Measurements from ENCODE around the gene NKAIN2.
A peak's percentile ranks its signal among the peaks of the same experiment; 100 is the strongest.

NKAIN2 gene

DNA sequence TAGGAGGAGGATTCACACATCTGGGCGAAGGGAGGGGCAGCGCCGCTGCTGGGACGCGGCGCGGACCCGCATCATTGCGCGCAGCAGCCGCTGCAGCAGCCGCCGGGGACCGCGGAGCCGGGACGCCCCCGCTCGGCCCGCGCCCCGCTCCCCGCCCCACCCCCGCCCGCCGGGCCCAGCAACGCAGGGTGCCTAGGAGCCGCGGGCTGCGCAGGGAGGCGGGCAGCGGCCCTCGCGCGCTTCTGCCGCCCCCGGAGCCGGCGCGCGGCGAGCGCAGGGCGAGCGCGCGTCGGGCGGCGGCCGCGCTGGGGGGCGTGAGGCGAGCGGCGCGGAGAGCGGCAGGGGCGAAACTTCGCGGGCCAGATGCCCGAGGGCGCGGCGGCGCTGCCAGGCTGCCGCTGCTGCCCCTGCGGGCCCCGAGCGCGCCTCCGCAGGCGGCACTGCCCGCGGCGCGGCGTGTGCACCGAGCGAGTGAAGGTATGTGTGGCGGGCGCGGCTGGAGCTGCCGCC lies at the start of gene NKAIN2:
NKAIN2 (plus strand) TSS at position 362 of the 510 bp plus-strand sequence.
- no peak for DNase-seq (ENCODE audit: low read depth, low spot score)

DNA sequence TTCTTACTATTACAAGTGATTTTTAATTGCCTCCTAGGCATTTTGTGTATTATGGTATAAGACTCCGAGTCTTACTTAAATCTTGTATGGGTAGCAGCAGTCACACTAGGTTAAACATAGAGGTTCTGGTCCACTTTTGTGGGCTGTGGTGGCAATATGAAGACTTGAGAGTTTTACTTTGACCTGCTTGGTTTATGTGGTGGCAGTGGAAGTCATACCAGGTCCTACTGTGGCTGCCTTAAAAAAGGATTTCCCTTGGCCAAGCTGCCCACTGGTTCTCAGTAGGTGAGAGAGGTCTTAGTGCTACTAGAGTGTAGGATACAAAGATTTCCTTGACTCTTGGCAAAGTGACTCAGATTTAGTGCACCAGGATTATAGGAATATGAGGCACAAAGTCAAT lies 44.2 kb upstream of the NKAIN2 start:
- DNase-seq (ENCODE audit: low read depth, low spot score), result no peak

DNA sequence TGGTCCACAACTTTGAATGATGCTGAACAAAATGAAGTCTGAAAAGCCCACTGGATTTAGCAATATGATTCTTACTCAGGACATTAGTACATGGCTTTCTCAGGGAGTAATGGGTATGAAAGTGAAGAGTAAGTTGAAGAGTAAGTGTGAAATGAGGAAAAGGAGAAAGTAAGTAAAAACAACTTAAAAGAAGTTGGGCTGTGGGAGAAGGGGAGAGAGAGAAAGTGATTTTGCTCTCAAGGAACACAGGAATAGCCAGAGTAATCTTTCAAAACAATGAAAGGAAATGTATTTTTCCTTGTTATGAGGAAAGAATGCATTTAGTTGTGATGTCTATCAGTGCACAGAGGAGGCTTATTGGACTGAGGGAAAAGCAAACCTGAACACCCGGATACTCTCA lies 39.8 kb upstream of the NKAIN2 start:
- DNase-seq (ENCODE audit: low read depth, low spot score), result no peak

DNA sequence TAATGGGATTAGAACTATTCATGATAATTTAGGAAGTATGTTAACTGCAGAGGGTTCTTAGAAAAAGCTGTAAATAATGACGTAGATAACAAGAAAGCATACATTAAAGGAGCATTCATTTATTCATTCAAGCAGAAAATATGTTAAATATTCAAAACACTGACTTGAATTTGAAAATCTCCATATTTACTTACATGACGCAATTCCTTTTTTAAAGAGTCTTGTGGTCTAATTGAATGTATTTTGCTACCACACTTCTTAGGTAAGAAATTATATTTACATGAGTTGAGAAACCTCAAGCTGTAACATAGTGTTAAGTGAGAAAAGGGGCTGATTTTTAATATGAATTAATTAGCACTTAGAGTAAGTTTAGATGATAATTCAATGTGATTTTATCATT lies 38.9 kb upstream of the NKAIN2 start:
- DNase-seq (ENCODE audit: low read depth, low spot score), result no peak

DNA sequence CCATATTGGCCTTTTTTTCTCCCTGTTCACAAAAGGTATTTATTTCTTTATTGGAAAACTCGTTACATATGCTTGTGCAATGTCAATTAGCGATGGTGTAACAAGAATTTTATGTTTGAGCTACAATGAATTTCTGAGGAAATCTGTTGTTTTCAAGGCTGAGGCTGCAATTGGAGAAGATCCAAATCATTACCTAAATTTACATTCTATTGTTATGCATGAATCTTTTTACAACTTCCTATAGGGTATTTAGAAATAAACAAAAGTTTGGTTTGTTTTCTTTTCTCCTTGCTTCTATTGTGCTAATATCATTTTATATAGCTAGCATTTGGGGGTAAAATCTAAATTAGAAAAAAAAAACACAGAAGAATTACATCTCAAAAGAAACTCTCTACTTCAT lies 34.7 kb upstream of the NKAIN2 start:
- no peak for DNase-seq (ENCODE audit: low read depth, low spot score)

DNA sequence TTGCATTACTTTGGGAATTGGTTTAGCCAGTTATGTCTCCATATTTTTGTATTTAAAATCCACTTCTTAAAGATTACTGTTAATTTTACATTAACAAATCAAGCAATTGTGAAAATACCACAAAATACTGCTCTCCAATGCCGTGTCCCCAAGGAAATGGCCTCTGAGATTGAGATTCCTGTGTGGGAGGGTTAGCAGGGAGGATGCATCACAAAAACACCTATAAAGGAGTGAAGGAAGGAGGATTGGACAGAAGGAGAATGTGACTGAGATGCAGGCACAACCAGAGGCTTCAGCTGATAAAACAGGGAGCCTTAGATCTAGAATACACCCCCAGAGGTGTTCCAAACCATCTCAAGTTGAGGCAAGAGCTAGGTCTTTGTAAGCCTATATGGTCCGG lies 34.2 kb upstream of the NKAIN2 start:
- no peak for DNase-seq (ENCODE audit: low read depth, low spot score)

DNA sequence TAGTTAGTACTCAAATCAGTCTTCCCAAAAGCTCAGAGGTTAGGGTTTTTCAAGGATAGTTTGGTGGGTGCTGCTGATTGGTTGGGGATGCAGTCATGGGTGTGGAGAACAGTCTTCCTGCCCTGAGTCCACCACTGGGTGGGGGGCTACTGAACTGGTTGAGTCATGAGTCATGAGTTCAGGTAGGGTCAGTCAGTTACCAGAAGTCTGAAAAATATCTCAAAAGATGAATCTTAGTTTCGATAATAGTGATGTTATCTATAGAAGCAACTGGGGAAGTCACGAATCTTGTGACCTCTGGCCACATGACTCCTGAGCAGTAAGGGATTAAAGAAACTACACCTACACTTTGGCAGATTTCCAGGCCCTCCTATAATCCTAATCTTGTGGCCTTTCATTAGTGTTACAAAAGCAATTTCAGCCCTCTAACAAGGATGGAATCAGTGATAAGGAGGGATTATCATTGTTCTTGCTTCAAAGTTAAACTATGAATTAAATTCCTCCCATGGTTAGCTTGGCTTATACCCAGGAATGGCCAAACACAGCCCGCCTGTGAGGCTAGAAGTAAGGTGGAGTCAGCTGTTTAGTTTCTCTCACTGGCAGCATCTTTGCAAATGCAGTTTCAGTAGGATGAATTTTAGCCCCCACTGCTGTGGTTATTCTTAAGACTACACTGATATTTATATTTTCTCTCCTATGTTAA lies 33.3 kb upstream of the NKAIN2 start:
- no peak for DNase-seq (ENCODE audit: low read depth, low spot score)

- DNase-seq (ENCODE audit: low read depth, low spot score), result no peak
These were observed 32.5 kb upstream of the NKAIN2 start for GRCh38 chr6:123771126-123771525.

GRCh38 chr6:123777563-123777962 lies 26.1 kb upstream of the NKAIN2 start:
- no peak for DNase-seq (ENCODE audit: low read depth, low spot score)

- DNase-seq (ENCODE audit: low read depth, low spot score), result no peak
These were observed 23.6 kb upstream of the NKAIN2 start for GRCh38 chr6:123780021-123780420.

DNA sequence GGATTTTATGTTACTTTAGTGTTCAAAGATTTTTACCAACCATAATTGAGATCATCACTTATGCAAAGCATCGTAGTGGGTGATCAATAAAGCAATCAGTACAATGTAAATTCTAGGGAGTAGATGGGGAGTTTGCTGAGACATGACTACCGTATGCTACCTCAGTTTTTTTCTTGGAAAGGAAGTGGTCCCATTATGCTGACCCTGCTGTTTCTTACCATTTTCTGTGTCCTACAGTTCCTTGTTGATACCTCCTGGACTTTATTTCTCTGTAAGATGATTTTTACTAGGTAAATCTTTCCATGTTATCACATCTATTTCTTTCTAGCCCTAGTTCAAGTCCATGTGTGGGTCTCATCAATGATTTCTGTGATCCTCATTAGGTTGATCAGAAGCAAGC lies 19.3 kb upstream of the NKAIN2 start:
- DNase-seq (ENCODE audit: low read depth, low spot score), result no peak

DNA sequence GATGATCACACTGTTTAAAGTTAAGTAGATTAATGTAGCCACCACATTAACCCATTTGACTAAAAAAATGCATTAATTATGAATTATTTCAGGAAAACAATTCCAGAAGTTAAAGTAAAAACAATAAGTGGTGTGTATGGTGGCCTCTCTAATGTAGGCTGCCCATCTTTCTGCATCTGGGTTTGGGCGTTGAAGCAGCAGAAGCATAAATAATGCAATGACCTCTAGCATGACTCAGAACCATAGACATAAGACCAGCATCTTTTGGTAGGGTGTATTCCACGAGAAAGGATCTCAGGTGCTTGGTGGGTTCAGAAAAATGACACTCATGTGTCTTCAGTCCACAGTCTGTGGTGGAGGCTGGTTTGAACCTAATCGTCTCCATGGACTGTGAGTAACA lies 18.6 kb upstream of the NKAIN2 start:
- no peak for DNase-seq (ENCODE audit: low read depth, low spot score)

- no peak for DNase-seq (ENCODE audit: low read depth, low spot score)
These were observed 15.3 kb upstream of the NKAIN2 start for GRCh38 chr6:123788319-123788718.

- no peak for DNase-seq (ENCODE audit: low read depth, low spot score)
These were observed 9.5 kb upstream of the NKAIN2 start for GRCh38 chr6:123794190-123794589.

GRCh38 chr6:123794799-123795198 lies 8.9 kb upstream of the NKAIN2 start:
- no peak for DNase-seq (ENCODE audit: low read depth, low spot score)

- DNase-seq (ENCODE audit: low read depth, low spot score), result no peak
These were observed 2.6 kb upstream of the NKAIN2 start for GRCh38 chr6:123801067-123801466.

DNA sequence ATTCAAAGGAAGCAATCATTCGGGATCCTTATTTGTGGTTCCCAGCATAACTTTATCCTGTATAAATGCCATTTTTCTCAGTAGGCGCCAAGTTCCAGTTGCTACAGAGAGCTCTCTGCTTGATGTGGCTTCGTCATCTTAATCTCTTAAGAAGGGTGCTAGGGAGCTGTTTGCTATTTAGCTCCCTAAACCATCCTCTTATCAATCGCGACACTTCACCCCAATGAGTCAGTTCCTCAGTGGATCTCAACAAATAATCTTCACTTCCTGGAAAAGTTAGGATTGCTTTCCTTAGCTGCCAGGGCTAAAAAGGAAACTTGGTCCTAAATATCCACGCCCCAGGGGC lies 1.3 kb upstream of the NKAIN2 start:
- no peak for DNase-seq (ENCODE audit: low read depth, low spot score)

DNA sequence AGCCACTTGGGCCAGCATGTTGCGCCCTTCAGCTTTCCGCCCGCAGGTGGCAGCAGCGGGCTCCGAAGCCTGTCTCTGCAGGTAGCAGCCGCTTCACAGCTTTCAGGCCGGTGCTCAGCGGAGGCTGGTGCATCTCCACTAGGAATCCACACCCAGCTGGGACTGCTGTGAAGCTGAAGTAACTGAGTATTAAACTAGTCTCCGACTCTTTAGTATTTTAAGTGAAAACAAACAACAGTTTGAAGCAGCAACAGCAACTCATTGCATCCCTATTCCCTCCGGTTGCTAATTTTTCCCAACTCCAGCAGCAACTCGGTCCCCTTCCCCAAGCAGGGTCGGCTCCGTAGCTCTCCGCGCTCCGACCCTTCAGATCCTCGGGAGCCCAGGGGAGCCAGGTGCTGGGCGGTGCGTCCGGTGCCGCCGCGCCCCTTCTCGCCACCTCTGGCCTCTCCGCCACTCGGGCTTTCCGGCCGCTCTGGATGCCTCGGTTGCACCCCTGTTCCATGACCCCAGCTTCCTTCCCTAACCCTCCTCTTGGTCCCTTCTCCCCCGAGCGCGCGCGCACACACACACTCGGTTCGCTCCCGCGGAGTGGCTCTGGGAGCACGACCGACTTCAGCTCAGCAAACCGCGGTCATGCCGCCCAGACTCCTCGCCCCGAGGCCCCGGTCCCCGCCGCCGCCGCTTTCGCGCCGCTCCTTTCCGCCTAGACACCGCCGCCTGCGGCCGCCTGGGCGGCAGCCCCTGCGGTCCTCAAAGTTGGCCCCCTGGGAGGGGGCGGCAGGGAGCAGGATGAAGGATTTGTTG lies 765 bp upstream of the NKAIN2 start:
- peak; percentile 33 for DNase-seq (ENCODE audit: low read depth, low spot score)

DNA sequence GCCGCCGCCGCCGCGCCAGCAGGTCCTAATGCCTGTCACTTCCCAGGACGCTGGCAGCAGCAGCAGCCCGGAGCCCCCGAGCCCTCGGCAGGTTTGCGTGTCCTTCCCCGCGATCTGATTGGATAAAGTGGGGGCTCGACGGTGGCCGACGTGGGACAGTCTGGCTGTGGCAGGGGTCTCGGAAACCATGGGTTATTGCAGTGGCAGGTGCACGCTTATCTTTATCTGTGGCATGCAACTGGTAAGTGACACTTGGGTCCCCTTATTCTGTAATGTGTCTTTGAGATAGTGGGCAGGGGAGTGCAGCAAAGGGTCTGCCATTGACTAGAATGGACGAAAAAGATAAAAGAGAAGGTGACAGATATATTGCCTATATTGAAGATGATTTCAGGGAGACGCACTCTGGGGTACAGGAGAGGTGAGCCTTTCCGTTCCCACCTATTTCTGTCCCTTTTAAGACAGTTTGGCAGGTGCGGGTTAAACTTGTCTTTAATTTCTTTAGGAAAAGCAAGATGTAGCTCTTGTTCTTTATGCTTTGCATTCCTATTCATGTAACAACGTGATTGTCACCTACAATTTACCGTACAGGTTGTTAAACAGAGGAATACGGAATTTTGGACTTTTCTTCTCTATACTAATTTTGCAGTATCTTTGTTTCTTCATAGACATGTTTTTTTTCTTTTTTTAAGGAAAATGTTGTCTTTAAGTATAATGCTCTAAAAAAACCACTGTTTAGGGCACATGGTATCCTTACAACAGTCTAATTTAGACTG lies 535 bp downstream of the NKAIN2 start:
- no peak for DNase-seq (ENCODE audit: low read depth, low spot score)

DNA sequence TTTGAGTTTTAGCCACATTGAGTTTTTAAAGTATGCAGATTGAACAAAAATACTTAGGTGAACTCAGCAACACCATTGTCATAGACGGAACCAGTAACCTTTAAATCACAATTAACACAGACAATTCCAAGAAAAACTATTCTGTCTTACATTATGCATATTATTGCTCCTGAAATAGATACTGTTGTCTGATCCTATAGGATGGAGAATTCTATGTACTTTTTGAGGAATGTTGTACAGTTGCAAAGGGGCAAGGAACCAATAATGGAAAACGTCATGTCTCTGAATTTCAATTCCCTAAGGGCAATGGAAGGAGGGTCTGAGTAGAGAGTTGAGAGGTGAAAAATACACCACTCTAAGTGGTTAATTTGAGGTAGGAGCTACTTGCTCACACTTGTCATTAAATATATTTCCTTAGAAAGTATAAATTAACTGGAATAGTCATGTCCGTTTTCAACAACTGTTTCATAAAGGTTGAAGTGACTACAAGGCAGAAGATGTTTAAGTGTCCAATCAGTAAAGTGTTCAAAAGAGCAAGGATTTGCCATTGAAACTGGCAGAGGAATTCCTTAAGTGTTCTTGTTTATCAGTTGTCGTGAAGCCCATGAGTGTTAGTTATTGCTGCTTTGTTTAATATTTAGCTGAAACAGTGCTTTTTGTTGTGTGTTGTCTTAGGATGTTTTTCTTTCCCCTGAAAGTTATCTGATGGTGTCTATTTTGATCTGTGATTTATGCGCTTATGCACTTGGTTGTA lies 1.3 kb downstream of the NKAIN2 start:
- no peak for DNase-seq (ENCODE audit: low read depth, low spot score)

DNA sequence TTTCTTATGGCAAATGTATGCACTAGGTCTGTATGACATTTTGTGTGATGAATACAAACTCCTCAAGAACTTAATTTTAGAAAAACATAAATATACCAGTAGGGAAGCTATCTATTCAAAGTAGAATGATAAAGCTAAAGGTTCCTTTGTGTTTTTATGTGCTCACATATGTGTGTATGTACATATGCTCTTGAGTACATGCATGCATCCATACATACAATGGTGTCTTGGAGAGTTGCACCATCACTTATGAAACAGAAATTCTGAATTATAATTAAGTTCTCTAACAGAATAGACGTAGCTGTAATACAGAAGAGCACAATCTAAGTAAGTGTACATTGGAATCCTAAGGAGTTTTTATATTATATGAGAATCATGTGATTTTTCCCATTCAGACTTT lies 2.3 kb downstream of the NKAIN2 start:
- DNase-seq (ENCODE audit: low read depth, low spot score), result no peak

DNA sequence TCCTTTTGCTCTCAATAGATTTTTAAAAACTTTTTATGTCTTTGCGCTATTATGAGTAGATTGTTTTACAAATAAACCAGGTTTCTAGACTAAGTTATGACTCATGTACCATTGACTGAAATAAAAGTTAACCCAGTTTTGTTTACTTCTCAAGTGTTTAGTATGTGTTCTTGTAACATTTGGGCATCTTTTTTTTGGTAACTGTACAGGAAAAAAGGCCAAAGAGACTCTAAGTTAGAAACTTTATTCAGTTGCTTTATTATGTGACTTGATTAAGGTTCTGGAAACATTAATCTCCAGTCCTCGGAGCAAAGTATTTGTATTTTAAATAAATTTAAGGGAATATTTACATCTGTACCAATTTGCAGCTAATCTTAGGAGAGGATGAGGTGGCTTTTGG lies 2.9 kb downstream of the NKAIN2 start:
- no peak for DNase-seq (ENCODE audit: low read depth, low spot score)

Measured in brain pericyte (primary cell).